K562 (cell line): ENCODE results near the gene KLRC4. TPM values are rescaled to one million over a fixed set of nuclear protein-coding genes. Genes with fewer than 3 reads are reported as not detected.

Experiments used
- CAMTA2 ChIP-seq: fragments of 250-450 bp; sonication (Bioruptor Pico); conservative IDR thresholded peaks from 2 replicates; pipeline ENCODE4 v1.5.1; 2022
- CEBPG ChIP-seq, 3 experiments: fragments of 200-800 bp in 1 of 3; sonication (Bioruptor generic) in 1 of 3; sonication (generic) in 1 of 3; formaldehyde crosslinking in 1 of 3; IDR thresholded peaks in 2 of 3; conservative IDR thresholded peaks in 1 of 3; 2 replicates each; pipeline versions ENCODE4 v1.6.1 to v1.8.0; 2016 to 2022; ENCODE audit warnings: missing compliant biosample characterization in 2 of 3, missing genetic modification characterization in 2 of 3, mild to moderate bottlenecking in 1 of 3, missing genetic modification reagents in 1 of 3
- ESRRA ChIP-seq: fragments of 450-650 bp; IDR thresholded peaks from 2 replicates; pipeline ENCODE4 v1.6.1; 2014; ENCODE audit warnings: low read depth, mild to moderate bottlenecking, moderate library complexity, borderline replicate concordance
- GABPB1 ChIP-seq: sonication (generic); formaldehyde crosslinking; IDR thresholded peaks from 2 replicates; pipeline ENCODE4 v1.8.0; 2022; ENCODE audit warnings: mild to moderate bottlenecking, missing genetic modification reagents
- HNRNPUL1 ChIP-seq: fragments of 200-400 bp; formaldehyde crosslinking; IDR thresholded peaks from 2 replicates; pipeline ENCODE4 v1.6.1; 2017; ENCODE audit warnings: low read length
- KDM5B ChIP-seq: fragments of 200-600 bp; sonication (generic); IDR thresholded peaks from 2 replicates; pipeline ENCODE4 v1.6.1; 2012; ENCODE audit warnings: low read depth, mild to moderate bottlenecking, moderate library complexity, low read length, control low read depth, inconsistent platforms; ENCODE audit not compliant: insufficient replicate concordance
- NEUROD1 ChIP-seq: fragments of 150-350 bp; IDR thresholded peaks from 2 replicates; pipeline ENCODE4 v1.6.1; 2014; ENCODE audit warnings: borderline replicate concordance, low read length, low read depth; ENCODE audit not compliant: partially characterized antibody
- NFXL1 ChIP-seq: fragments of 450-650 bp; formaldehyde crosslinking; IDR thresholded peaks from 2 replicates; pipeline ENCODE4 v1.4.0; 2021; ENCODE audit warnings: mild to moderate bottlenecking
- ZNF184 ChIP-seq: sonication (generic); formaldehyde crosslinking; IDR thresholded peaks from 2 replicates; pipeline ENCODE4 v1.5.0; 2020; ENCODE audit warnings: missing genetic modification reagents
- polyA plus RNA-seq, 8 experiments: library from polyadenylated mRNA; depleted of rRNA in 4 of 8; stranded (reverse) in 5 of 8; unstranded in 3 of 8; fragments of >200 nt; fragmentation: Nextera tagmentation in 2 of 8; fragmentation: Illumina TruSeq in 1 of 8; extraction: Ambion mirVana in 2 of 8; extraction: Trizol in 1 of 8; gene quantifications; 2 replicates each; pipeline versions ENCODE4 v1.2.1 to v1.2.3, GENCODE V29; 2011 to 2014; ENCODE audit warnings: inconsistent platforms in 1 of 8, missing spikeins in 1 of 8
- total RNA-seq, 7 experiments: library from RNA; depleted of rRNA in 6 of 7; stranded (reverse); fragments of >200 nt in 6 of 7; fragmentation: Illumina TruSeq in 2 of 7; extraction: Trizol in 2 of 7; gene quantifications; 2 replicates each; pipeline versions ENCODE4 v1.2.1 to v1.2.3, GENCODE V29; 2011 to 2021; ENCODE audit warnings: low replicate concordance in 1 of 7
- TF ChIP-seq, protein P1 (sequence below), 3 experiments: fragments of 200-800 bp in 1 of 3; fragments of 250-450 bp in 1 of 3; fragments of 450-650 bp in 1 of 3; sonication (Bioruptor Pico) in 1 of 3; sonication (Bioruptor generic) in 1 of 3; formaldehyde crosslinking in 1 of 3; IDR thresholded peaks; 2 replicates each; pipeline versions ENCODE4 v1.6.1 to v1.8.0; 2016 to 2022; ENCODE audit warnings: mild to moderate bottlenecking in 2 of 3, missing genetic modification characterization in 2 of 3, missing compliant biosample characterization in 1 of 3, moderate library complexity in 1 of 3
- TF ChIP-seq, protein P2 (sequence below): fragments of 150-350 bp; conservative IDR thresholded peaks from 2 replicates; pipeline ENCODE4 v1.6.1; 2014; ENCODE audit warnings: low read length
- TF ChIP-seq, protein P3 (sequence below): IDR thresholded peaks from 2 replicates; pipeline ENCODE4 v1.6.1; 2014; ENCODE audit warnings: antibody characterized with exemption
- TF ChIP-seq, protein P4 (sequence below), 2 experiments: fragments of 450-650 bp; conservative IDR thresholded peaks; 2 replicates each; pipeline ENCODE4 v1.6.1; 2017; ENCODE audit warnings: mild to moderate bottlenecking in 2 of 2, moderate library complexity in 2 of 2
- TF ChIP-seq, protein P5 (sequence below): fragments of 450-650 bp; formaldehyde crosslinking; conservative IDR thresholded peaks from 2 replicates; pipeline ENCODE4 v1.4.0; 2022; ENCODE audit warnings: mild to moderate bottlenecking, missing genetic modification characterization

The KLRC4 gene
- total and polyA plus RNA-seq, 9 of the 15 experiments (the other 6 are each of a cell fraction or from before 2014, with no cell fraction given) = 0.17 TPM; not detected in 8

DNA sequence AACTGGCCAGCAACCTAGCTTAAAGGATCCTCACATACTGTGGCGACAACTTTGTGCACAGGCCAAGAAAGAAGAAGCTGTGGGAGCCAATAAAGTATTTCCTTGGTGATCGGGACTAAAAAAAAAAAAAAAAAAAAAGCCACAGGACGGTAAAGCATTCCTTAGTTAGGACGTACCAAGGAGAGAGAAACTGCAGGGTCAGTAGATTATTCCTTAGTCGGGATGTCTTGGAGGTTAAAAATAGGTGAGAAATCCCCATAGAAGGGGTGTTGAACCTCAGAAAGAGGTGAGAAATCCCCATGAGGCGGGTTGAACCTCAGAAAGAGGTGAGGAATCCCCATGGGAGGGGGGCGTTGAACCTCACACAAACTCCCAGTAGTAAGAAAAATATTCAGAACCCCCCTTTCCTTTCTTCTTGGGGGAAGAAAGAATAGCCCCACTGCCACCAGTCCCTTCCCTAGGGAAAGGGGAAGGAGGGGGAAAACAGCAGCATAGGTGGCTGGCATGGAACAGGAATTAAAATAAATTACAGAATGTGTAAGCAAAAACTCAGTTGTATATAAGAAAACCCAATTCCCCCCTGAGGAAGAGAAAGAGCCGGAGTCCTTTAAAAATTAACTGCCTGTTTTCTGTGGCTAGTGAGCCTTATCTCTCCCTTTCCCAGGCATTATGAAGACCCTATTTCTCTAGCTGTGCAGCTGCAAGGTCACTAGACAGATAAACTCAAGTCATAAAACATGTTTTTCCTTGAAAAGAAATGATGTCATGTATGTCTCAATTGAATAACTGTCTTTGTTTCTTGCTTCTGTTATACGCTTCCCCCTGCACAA is 46.5 kb downstream of the KLRC4 start (continued):
- TF ChIP-seq, protein P1, sequence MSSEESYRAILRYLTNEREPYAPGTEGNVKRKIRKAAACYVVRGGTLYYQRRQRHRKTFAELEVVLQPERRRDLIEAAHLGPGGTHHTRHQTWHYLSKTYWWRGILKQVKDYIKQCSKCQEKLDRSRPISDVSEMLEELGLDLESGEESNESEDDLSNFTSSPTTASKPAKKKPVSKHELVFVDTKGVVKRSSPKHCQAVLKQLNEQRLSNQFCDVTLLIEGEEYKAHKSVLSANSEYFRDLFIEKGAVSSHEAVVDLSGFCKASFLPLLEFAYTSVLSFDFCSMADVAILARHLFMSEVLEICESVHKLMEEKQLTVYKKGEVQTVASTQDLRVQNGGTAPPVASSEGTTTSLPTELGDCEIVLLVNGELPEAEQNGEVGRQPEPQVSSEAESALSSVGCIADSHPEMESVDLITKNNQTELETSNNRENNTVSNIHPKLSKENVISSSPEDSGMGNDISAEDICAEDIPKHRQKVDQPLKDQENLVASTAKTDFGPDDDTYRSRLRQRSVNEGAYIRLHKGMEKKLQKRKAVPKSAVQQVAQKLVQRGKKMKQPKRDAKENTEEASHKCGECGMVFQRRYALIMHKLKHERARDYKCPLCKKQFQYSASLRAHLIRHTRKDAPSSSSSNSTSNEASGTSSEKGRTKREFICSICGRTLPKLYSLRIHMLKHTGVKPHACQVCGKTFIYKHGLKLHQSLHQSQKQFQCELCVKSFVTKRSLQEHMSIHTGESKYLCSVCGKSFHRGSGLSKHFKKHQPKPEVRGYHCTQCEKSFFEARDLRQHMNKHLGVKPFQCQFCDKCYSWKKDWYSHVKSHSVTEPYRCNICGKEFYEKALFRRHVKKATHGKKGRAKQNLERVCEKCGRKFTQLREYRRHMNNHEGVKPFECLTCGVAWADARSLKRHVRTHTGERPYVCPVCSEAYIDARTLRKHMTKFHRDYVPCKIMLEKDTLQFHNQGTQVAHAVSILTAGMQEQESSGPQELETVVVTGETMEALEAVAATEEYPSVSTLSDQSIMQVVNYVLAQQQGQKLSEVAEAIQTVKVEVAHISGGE (CRISPR knock-in tag; IDR thresholded peaks at IDR 0.05) = 0 out of 6 replicates have a peak, but pooled peaks of 1 of the 3 experiments have one; percentile 13
- TF ChIP-seq NFXL1 (CRISPR knock-in tag) = no peak
- TF ChIP-seq, protein P2, sequence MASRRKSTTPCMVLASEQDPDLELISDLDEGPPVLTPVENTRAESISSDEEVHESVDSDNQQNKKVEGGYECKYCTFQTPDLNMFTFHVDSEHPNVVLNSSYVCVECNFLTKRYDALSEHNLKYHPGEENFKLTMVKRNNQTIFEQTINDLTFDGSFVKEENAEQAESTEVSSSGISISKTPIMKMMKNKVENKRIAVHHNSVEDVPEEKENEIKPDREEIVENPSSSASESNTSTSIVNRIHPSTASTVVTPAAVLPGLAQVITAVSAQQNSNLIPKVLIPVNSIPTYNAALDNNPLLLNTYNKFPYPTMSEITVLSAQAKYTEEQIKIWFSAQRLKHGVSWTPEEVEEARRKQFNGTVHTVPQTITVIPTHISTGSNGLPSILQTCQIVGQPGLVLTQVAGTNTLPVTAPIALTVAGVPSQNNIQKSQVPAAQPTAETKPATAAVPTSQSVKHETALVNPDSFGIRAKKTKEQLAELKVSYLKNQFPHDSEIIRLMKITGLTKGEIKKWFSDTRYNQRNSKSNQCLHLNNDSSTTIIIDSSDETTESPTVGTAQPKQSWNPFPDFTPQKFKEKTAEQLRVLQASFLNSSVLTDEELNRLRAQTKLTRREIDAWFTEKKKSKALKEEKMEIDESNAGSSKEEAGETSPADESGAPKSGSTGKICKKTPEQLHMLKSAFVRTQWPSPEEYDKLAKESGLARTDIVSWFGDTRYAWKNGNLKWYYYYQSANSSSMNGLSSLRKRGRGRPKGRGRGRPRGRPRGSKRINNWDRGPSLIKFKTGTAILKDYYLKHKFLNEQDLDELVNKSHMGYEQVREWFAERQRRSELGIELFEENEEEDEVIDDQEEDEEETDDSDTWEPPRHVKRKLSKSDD = no peak
- no peak for TF ChIP-seq CAMTA2 (CRISPR knock-in tag)
- TF ChIP-seq ZNF184 (CRISPR knock-in tag) = no peak
- no peak for TF ChIP-seq NEUROD1
- TF ChIP-seq, protein P3, sequence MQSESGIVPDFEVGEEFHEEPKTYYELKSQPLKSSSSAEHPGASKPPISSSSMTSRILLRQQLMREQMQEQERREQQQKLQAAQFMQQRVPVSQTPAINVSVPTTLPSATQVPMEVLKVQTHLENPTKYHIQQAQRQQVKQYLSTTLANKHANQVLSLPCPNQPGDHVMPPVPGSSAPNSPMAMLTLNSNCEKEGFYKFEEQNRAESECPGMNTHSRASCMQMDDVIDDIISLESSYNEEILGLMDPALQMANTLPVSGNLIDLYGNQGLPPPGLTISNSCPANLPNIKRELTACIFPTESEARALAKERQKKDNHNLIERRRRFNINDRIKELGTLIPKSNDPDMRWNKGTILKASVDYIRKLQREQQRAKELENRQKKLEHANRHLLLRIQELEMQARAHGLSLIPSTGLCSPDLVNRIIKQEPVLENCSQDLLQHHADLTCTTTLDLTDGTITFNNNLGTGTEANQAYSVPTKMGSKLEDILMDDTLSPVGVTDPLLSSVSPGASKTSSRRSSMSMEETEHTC = no peak
- TF ChIP-seq KDM5B = no peak
- no peak for TF ChIP-seq HNRNPUL1
- TF ChIP-seq, protein P4, sequence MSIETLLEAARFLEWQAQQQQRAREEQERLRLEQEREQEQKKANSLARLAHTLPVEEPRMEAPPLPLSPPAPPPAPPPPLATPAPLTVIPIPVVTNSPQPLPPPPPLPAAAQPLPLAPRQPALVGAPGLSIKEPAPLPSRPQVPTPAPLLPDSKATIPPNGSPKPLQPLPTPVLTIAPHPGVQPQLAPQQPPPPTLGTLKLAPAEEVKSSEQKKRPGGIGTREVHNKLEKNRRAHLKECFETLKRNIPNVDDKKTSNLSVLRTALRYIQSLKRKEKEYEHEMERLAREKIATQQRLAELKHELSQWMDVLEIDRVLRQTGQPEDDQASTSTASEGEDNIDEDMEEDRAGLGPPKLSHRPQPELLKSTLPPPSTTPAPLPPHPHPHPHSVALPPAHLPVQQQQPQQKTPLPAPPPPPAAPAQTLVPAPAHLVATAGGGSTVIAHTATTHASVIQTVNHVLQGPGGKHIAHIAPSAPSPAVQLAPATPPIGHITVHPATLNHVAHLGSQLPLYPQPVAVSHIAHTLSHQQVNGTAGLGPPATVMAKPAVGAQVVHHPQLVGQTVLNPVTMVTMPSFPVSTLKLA (conservative IDR thresholded peaks at IDR 0.05) = peak in 1 of 2 experiments; percentile 41; a peak in 2 of 4 replicates
- TF ChIP-seq GABPB1 (CRISPR knock-in tag) = no peak
- TF ChIP-seq ESRRA = no peak; the same call in 1 of the 2 replicates
- TF ChIP-seq CEBPG (CRISPR knock-in tag; IDR thresholded peaks at IDR 0.05) = no peak
- 0 out of 4 replicates have a peak, but pooled peaks of 1 of the 2 experiments have one; percentile 28 for TF ChIP-seq CEBPG (tag; conservative IDR thresholded peaks at IDR 0.05 in 1 of 2, IDR thresholded peaks at IDR 0.05 in 1 of 2)
- TF ChIP-seq, protein P5, sequence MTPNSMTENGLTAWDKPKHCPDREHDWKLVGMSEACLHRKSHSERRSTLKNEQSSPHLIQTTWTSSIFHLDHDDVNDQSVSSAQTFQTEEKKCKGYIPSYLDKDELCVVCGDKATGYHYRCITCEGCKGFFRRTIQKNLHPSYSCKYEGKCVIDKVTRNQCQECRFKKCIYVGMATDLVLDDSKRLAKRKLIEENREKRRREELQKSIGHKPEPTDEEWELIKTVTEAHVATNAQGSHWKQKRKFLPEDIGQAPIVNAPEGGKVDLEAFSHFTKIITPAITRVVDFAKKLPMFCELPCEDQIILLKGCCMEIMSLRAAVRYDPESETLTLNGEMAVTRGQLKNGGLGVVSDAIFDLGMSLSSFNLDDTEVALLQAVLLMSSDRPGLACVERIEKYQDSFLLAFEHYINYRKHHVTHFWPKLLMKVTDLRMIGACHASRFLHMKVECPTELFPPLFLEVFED (CRISPR knock-in tag) = no peak
